Measurements from ENCODE around the gene KRTAP4-11. TPM values are rescaled to one million over a fixed set of nuclear protein-coding genes. Genes with fewer than 3 reads are reported as not detected.

KRTAP4-11 gene
- total and polyA plus RNA-seq, 2 of the 8 experiments (the other 6 are each of a cell fraction or from before 2014, with no cell fraction given): not detected

GRCh38 chr17:41147531-41148204, 29.5 kb upstream of the KRTAP4-11 start (continued):
- TF ChIP-seq, protein P1, sequence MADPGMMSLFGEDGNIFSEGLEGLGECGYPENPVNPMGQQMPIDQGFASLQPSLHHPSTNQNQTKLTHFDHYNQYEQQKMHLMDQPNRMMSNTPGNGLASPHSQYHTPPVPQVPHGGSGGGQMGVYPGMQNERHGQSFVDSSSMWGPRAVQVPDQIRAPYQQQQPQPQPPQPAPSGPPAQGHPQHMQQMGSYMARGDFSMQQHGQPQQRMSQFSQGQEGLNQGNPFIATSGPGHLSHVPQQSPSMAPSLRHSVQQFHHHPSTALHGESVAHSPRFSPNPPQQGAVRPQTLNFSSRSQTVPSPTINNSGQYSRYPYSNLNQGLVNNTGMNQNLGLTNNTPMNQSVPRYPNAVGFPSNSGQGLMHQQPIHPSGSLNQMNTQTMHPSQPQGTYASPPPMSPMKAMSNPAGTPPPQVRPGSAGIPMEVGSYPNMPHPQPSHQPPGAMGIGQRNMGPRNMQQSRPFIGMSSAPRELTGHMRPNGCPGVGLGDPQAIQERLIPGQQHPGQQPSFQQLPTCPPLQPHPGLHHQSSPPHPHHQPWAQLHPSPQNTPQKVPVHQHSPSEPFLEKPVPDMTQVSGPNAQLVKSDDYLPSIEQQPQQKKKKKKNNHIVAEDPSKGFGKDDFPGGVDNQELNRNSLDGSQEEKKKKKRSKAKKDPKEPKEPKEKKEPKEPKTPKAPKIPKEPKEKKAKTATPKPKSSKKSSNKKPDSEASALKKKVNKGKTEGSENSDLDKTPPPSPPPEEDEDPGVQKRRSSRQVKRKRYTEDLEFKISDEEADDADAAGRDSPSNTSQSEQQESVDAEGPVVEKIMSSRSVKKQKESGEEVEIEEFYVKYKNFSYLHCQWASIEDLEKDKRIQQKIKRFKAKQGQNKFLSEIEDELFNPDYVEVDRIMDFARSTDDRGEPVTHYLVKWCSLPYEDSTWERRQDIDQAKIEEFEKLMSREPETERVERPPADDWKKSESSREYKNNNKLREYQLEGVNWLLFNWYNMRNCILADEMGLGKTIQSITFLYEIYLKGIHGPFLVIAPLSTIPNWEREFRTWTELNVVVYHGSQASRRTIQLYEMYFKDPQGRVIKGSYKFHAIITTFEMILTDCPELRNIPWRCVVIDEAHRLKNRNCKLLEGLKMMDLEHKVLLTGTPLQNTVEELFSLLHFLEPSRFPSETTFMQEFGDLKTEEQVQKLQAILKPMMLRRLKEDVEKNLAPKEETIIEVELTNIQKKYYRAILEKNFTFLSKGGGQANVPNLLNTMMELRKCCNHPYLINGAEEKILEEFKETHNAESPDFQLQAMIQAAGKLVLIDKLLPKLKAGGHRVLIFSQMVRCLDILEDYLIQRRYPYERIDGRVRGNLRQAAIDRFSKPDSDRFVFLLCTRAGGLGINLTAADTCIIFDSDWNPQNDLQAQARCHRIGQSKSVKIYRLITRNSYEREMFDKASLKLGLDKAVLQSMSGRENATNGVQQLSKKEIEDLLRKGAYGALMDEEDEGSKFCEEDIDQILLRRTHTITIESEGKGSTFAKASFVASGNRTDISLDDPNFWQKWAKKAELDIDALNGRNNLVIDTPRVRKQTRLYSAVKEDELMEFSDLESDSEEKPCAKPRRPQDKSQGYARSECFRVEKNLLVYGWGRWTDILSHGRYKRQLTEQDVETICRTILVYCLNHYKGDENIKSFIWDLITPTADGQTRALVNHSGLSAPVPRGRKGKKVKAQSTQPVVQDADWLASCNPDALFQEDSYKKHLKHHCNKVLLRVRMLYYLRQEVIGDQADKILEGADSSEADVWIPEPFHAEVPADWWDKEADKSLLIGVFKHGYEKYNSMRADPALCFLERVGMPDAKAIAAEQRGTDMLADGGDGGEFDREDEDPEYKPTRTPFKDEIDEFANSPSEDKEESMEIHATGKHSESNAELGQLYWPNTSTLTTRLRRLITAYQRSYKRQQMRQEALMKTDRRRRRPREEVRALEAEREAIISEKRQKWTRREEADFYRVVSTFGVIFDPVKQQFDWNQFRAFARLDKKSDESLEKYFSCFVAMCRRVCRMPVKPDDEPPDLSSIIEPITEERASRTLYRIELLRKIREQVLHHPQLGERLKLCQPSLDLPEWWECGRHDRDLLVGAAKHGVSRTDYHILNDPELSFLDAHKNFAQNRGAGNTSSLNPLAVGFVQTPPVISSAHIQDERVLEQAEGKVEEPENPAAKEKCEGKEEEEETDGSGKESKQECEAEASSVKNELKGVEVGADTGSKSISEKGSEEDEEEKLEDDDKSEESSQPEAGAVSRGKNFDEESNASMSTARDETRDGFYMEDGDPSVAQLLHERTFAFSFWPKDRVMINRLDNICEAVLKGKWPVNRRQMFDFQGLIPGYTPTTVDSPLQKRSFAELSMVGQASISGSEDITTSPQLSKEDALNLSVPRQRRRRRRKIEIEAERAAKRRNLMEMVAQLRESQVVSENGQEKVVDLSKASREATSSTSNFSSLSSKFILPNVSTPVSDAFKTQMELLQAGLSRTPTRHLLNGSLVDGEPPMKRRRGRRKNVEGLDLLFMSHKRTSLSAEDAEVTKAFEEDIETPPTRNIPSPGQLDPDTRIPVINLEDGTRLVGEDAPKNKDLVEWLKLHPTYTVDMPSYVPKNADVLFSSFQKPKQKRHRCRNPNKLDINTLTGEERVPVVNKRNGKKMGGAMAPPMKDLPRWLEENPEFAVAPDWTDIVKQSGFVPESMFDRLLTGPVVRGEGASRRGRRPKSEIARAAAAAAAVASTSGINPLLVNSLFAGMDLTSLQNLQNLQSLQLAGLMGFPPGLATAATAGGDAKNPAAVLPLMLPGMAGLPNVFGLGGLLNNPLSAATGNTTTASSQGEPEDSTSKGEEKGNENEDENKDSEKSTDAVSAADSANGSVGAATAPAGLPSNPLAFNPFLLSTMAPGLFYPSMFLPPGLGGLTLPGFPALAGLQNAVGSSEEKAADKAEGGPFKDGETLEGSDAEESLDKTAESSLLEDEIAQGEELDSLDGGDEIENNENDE (IDR thresholded peaks at IDR 0.05; ENCODE audit: insufficient replicate concordance, low read length): no peak
- TF ChIP-seq SP4 (IDR thresholded peaks at IDR 0.05; ENCODE audit: low read length): no peak
- no peak for TF ChIP-seq SIRT6 (IDR thresholded peaks at IDR 0.05; ENCODE audit: low read length)
